22Rv1 (cell line): ENCODE measurements around the gene ACSS3.

Experiments
- CTCF ChIP-seq: fragments of 450-650 bp; IDR thresholded peaks from 2 replicates; pipeline ENCODE4 v1.5.1; 2017; ENCODE audit warnings: mild to moderate bottlenecking
- ZFX ChIP-seq: fragments of 450-650 bp; IDR thresholded peaks from 2 replicates; pipeline ENCODE4 v1.6.1; 2017; ENCODE audit warnings: antibody characterized with exemption, borderline replicate concordance

DNA sequence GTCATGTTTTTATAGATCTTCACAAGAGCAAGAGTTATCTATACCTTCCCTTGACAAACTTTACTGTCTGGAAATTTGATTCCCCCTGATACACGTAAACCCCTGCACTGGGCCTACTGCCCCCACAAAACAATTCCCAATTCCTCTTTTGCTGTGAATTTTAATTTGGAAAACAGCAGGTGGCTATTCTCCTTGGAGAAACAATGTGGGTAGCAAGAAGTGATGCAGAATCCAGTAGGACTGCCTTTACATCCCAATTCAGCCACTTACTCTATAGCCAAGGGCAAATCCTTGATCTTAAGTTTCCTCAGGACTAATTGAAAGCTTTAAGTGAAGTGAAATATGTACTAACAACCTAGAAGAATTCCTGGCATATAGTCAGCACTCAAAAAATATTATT, 129.3 kb downstream of the ACSS3 start:
- no peak for TF ChIP-seq CTCF
- no peak for TF ChIP-seq ZFX
